Measurements from ENCODE around the gene MYORG.
"Not testable (repeated sequence)": the region's sequence is repeated elsewhere in the genome, so short reads cannot be mapped to it uniquely, and the experiment has no call there.

MYORG gene

GRCh38 chr9:34370970-34371880, 5.5 kb downstream of the MYORG start:
- in situ Hi-C loops (cut with MboI; ENCODE audit: low sequenced_read_pairs), result no loop called here

- in situ Hi-C loops (cut with MboI; ENCODE audit: low sequenced_read_pairs), result no loop called here
Measured at GRCh38 chr9:34370335-34370969, 6.2 kb downstream of the MYORG start.

- in situ Hi-C loops (cut with MboI; ENCODE audit: low sequenced_read_pairs), result no loop called here
Measured at GRCh38 chr9:34369636-34370035, 7.1 kb downstream of the MYORG start.

GRCh38 chr9:34368796-34369195, 7.9 kb downstream of the MYORG start:
- in situ Hi-C loops (cut with MboI; ENCODE audit: low sequenced_read_pairs), result not testable (repeated sequence)

- in situ Hi-C loops (cut with MboI; ENCODE audit: low sequenced_read_pairs), result not testable (repeated sequence)
Measured at GRCh38 chr9:34367751-34368410, 8.8 kb downstream of the MYORG start.

- in situ Hi-C loops (cut with MboI; ENCODE audit: low sequenced_read_pairs), result no loop called here
Measured at GRCh38 chr9:34366365-34366764, 10.3 kb downstream of the MYORG start.

- in situ Hi-C loops (cut with MboI; ENCODE audit: low sequenced_read_pairs), result no loop called here
Measured at GRCh38 chr9:34365282-34365681, 11.4 kb downstream of the MYORG start.

- in situ Hi-C loops (cut with MboI; ENCODE audit: low sequenced_read_pairs), result no loop called here
Measured at GRCh38 chr9:34363619-34364351, 12.9 kb downstream of the MYORG start.

GRCh38 chr9:34362614-34363214, 14.0 kb downstream of the MYORG start:
- in situ Hi-C loops (cut with MboI; ENCODE audit: low sequenced_read_pairs), result no loop called here

GRCh38 chr9:34352957-34353356, 23.7 kb downstream of the MYORG start:
- in situ Hi-C loops (cut with MboI; ENCODE audit: low sequenced_read_pairs), result not testable (repeated sequence)

GRCh38 chr9:34352122-34352652, 24.5 kb downstream of the MYORG start:
- in situ Hi-C loops (cut with MboI; ENCODE audit: low sequenced_read_pairs), result not testable (repeated sequence)

- in situ Hi-C loops (cut with MboI; ENCODE audit: low sequenced_read_pairs), result no loop called here
Measured at GRCh38 chr9:34349324-34349723, 27.4 kb downstream of the MYORG start.

- in situ Hi-C loops (cut with MboI; ENCODE audit: low sequenced_read_pairs), result no loop called here
Measured at GRCh38 chr9:34347800-34348158, 28.9 kb downstream of the MYORG start.

GRCh38 chr9:34346873-34347799, 29.6 kb downstream of the MYORG start:
- in situ Hi-C loops (cut with MboI; ENCODE audit: low sequenced_read_pairs), result no loop called here

GRCh38 chr9:34343605-34344004, 33.1 kb downstream of the MYORG start:
- in situ Hi-C loops (cut with MboI; ENCODE audit: low sequenced_read_pairs), result no loop called here

- in situ Hi-C loops (cut with MboI; ENCODE audit: low sequenced_read_pairs), result no loop called here
Measured at GRCh38 chr9:34343090-34343489, 33.6 kb downstream of the MYORG start.

GRCh38 chr9:34341659-34342295, 34.9 kb downstream of the MYORG start:
- in situ Hi-C loops (cut with MboI; ENCODE audit: low sequenced_read_pairs), result no loop called here

- in situ Hi-C loops (cut with MboI; ENCODE audit: low sequenced_read_pairs), result no loop called here
Measured at GRCh38 chr9:34338665-34339385, 37.9 kb downstream of the MYORG start.
